Calu3 (cell line): ENCODE measurements around the gene EEF2. TPM values are rescaled to one million over a fixed set of nuclear protein-coding genes. Genes with fewer than 3 reads are reported as not detected.
"Not testable (repeated sequence)": the region's sequence is repeated elsewhere in the genome, so short reads cannot be mapped to it uniquely, and the experiment has no call there.

Experiments used
- BruUV-seq: library from RNA; stranded (reverse); fragments of 400-500 nt; replicated peaks from 2 replicates; lab custom pipeline; 2021; lab: Mats Ljungman, UMichigan
- CTCF ChIA-PET: fragments of 300-600 bp; sonication (Branson Sonifier 250); formaldehyde crosslinking; loops from one replicate; lab custom pipeline; 2022; ENCODE audit warnings: antibody characterized with exemption; lab: Charles Lee
- DNase-seq: peaks from one replicate; pipeline ENCODE4 v3.0.0; 2022
- H3K27ac Mint-ChIP-seq: one replicate; pipeline ENCODE4 v1.8.0; 2022; ENCODE audit warnings: mixed read lengths; ENCODE audit not compliant: unreplicated experiment
- H3K27me3 Mint-ChIP-seq: one replicate; pipeline ENCODE4 v1.8.0; 2022; ENCODE audit warnings: mixed read lengths; ENCODE audit not compliant: unreplicated experiment
- H3K36me3 Mint-ChIP-seq: one replicate; pipeline ENCODE4 v1.8.0; 2022; ENCODE audit warnings: mild to moderate bottlenecking, moderate library complexity, mixed read lengths; ENCODE audit not compliant: insufficient read depth, unreplicated experiment
- H3K4me1 Mint-ChIP-seq: one replicate; pipeline ENCODE4 v1.8.0; 2022; ENCODE audit warnings: mild to moderate bottlenecking, low read depth, mixed read lengths; ENCODE audit not compliant: unreplicated experiment
- H3K4me3 Mint-ChIP-seq: one replicate; pipeline ENCODE4 v1.8.0; 2022; ENCODE audit warnings: mild to moderate bottlenecking, low read depth, moderate library complexity, mixed read lengths; ENCODE audit not compliant: unreplicated experiment
- H3K9me3 Mint-ChIP-seq: one replicate; pipeline ENCODE4 v1.8.0; 2022; ENCODE audit warnings: low read depth, mixed read lengths; ENCODE audit not compliant: unreplicated experiment
- CTCF ChIP-seq: fragments of 200-600 bp; IDR thresholded peaks from one replicate; pipeline ENCODE4 v1.8.0; 2022; ENCODE audit warnings: antibody characterized with exemption; ENCODE audit not compliant: unreplicated experiment
- intact Hi-C: fragments of 100-400 bp; cut with micrococcal nuclease; formaldehyde crosslinking; loops from one replicate; pipeline ENCODE4 v1.10.0; 2022; ENCODE audit not compliant: unreplicated experiment
- total RNA-seq: library from RNA; stranded (reverse); gene quantifications from 2 replicates; pipeline ENCODE4 v1.2.3, GENCODE V29; 2022

Gene EEF2
- total RNA-seq, 1 experiment from 2014 or later: 1,166 TPM

GRCh38 chr19:3942790-3943409 is 42.4 kb downstream of the EEF2 start:
- no peak for DNase-seq
- intact Hi-C loops: no loop called here
- Mint-ChIP-seq H3K36me3 (no peaks in the 10 kb centered on the region), H3K4me3 (no peak overlapping the region), H3K27me3 (peaks cover 12% of the 10 kb centered on the region), H3K4me1 (peaks cover 7% of the 10 kb centered on the region), H3K27ac (no peak overlapping the region), H3K9me3 (no peaks in the 10 kb centered on the region)
- CTCF ChIA-PET: no interaction called here
- no TSS peak for BruUV-seq
- no peak for TF ChIP-seq CTCF

DNA sequence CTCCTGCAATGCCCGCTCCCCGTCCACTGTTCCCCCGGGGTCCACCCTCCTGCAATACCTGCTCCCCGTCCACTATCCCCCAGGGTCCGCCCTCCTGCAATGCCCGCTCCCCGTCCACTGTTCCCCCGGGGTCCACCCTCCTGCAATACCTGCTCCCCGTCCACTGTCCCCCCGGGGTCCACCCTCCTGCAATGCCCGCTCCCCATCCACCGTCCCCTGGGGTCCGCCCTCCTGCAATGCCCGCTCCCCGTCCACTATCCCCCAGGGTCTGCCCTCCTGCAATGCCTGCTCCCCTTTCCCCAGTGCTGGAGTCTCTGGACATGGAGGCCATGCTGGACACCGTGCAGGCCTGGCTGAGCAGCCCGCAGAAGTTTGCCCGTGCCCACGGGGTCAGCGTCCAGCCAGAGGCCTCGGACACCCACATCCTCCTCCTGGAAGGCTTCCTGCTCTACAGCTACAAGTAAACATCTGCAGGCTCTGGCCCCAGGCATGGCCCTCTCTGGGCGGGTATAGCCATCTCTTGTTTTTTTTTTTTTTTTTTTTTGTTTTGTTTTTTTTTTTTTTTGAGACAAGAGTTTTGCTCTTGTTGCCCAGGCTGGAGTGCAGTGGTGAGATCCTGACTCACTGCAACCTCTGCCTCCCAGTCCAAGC is 46.8 kb downstream of the EEF2 start:
- intact Hi-C loops, H3K36me3 Mint-ChIP-seq, CTCF ChIA-PET, H3K4me1 Mint-ChIP-seq, H3K9me3 Mint-ChIP-seq, H3K27me3 Mint-ChIP-seq, H3K4me3 Mint-ChIP-seq, BruUV-seq, H3K27ac Mint-ChIP-seq, DNase-seq: not testable (repeated sequence)

DNA sequence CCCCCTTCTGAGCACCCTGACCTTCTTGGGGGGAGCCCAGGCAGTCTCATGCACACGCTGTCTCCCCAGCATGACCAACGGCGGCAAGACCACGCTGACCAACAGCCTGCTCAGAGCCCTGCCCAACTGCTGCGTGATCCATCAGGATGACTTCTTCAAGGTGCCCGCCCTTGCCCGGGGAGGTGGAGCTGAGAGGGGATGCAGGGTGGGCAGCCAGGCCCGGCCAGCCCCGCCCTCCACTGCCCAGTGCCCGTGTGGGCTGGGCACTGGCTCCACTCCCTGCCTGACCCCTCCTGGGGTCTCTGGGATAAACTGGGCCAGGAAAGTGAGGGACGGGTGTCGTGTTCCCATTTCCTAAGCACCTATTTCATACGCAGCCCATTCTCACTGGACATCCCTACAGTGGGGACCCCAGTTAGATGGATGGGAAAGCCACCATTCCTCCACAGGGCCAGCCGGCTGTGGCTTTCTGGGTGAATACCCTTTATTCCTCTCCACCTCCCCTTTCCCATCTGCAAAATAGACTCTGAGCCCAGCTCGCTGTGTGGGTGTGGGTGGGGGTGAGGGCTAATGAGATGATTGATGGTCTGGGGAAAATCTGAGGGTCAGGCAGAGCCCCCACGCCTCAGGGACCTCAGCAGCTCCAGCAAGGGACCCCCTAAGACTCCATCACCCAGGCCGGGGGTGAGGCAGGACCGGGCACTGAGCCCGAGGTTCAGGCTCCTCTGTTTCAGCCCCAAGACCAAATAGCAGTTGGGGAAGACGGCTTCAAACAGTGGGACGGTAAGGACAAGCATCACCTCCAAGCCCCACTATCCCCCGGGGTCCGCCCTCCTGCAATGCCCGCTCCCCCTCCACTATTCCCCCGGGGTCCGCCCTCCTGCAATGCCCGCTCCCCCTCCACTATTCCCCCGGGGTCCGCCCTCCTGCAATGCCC is 48.5 kb downstream of the EEF2 start:
- CTCF ChIA-PET: no interaction called here
- Mint-ChIP-seq H3K4me1 (peaks cover 2% of the 10 kb centered on the region), H3K27ac (no peak overlapping the region), H3K4me3 (no peak overlapping the region), H3K36me3 (no peaks in the 10 kb centered on the region), H3K9me3 (no peaks in the 10 kb centered on the region), H3K27me3 (no peaks in the 10 kb centered on the region)
- no TSS peak for BruUV-seq
- intact Hi-C loops: no loop called here
- no peak for DNase-seq
- TF ChIP-seq CTCF: no peak

DNA sequence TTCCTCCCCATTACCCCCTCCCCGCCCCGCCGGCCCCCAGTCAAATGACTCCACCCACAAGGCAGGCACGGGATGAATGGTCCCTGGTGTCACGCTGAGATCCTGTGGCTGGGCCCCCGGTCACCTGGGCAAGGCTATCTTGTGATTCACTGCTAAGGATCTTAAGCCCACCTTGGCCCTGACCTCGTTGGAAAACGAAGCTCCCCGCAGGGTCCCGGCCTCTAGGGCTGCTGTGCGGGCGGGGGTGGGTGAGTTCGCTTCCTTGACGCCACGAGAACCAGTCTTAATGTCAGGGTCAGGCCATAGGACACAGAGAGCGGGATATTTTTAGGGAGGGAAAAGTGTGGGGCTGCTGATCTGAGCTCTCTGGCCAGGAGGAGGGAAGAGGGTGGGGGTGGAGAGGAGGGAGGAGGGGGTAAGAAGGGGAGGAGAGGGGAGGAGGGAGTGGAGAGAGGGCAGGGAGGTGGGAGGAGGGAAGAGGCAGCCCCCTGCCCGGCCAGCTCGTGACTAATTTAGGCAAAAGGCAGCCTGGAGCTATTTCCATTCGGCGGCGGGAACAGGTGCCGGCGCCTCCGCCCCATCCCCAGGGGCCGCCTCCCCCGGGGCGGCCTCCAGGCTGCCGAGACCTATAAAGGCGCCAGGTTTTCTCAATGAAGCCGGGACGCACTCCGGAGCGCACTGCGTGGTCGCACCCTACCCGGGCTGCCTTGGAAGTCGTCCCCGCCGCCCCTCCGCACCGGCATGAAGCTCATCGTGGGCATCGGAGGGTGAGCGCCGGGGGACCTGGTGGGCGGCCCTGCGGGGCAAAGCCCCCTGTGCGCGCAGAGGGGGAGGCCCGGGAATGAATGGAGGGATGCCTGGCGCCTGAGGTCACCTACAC is 52.1 kb downstream of the EEF2 start, which contains the start of gene NMRK2:
Gene NMRK2 (plus strand): TSS at position 139 of the 880 bp plus-strand sequence. CDS start 603 bp downstream, at position 742.
- Mint-ChIP-seq H3K27ac (no peak within 1 kb of the TSS), H3K4me1 (peaks cover 9% of the 10 kb centered on the region), H3K36me3 (no peaks in the 10 kb centered on the region), H3K9me3 (no peaks in the 10 kb centered on the region), H3K4me3 (no peak within 1 kb of the TSS), H3K27me3 (no peaks in the 10 kb centered on the region)
- no peak for TF ChIP-seq CTCF
- intact Hi-C loops: no loop called here
- no TSS peak for BruUV-seq
- no peak for DNase-seq
- CTCF ChIA-PET: no interaction called here
